ENCODE results near the gene PCGF3.
"Not testable (repeated sequence)": the region's sequence is repeated elsewhere in the genome, so short reads cannot be mapped to it uniquely, and the experiment has no call there.

PCGF3 gene

GRCh38 chr4:666822-667544 is 38.6 kb upstream of the PCGF3 start:
- Histone ChIP-seq H3K9me2 (replicated peaks; ENCODE audit: low read depth, low read length) (no peaks in the 10 kb centered on the region), H3K4me1 (ENCODE audit: insufficient read depth, low read length, poor library complexity, severe bottlenecking) (peaks cover 14% of the 10 kb centered on the region), H4K20me1 (ENCODE audit: insufficient read depth, low read length, poor library complexity, severe bottlenecking) (no peaks in the 10 kb centered on the region), H3K4me2 (ENCODE audit: low read depth, low read length, poor library complexity, severe bottlenecking) (no peak overlapping the region), H3K36me3 (ENCODE audit: insufficient read depth, low read length) (peaks cover 5% of the 10 kb centered on the region; the same call in 1 of the 2 replicates), H3K79me2 (ENCODE audit: insufficient read depth, low read length) (peaks cover 13% of the 10 kb centered on the region; the same call in 1 of the 2 replicates), H3F3A (ENCODE audit: low read depth) (no peaks in the 10 kb centered on the region), H3K9me3 (ENCODE audit: insufficient read depth, low read depth, low read length) (no peaks in the 10 kb centered on the region), H3K4me3 (ENCODE audit: low read length, poor library complexity, severe bottlenecking) (no peak overlapping the region), H2AFZ (ENCODE audit: low read length) (no peak overlapping the region), H3K9ac (ENCODE audit: low read depth, low read length, poor library complexity, severe bottlenecking) (no peak overlapping the region), H3K27me3 (ENCODE audit: insufficient read depth, low read length, poor library complexity, severe bottlenecking) (no peaks in the 10 kb centered on the region)
- no peak for TF ChIP-seq EZH2phosphoT487 (IDR thresholded peaks at IDR 0.05; ENCODE audit: borderline replicate concordance)
- TF ChIP-seq, protein P1, sequence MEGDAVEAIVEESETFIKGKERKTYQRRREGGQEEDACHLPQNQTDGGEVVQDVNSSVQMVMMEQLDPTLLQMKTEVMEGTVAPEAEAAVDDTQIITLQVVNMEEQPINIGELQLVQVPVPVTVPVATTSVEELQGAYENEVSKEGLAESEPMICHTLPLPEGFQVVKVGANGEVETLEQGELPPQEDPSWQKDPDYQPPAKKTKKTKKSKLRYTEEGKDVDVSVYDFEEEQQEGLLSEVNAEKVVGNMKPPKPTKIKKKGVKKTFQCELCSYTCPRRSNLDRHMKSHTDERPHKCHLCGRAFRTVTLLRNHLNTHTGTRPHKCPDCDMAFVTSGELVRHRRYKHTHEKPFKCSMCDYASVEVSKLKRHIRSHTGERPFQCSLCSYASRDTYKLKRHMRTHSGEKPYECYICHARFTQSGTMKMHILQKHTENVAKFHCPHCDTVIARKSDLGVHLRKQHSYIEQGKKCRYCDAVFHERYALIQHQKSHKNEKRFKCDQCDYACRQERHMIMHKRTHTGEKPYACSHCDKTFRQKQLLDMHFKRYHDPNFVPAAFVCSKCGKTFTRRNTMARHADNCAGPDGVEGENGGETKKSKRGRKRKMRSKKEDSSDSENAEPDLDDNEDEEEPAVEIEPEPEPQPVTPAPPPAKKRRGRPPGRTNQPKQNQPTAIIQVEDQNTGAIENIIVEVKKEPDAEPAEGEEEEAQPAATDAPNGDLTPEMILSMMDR (conservative IDR thresholded peaks at IDR 0.05; ENCODE audit: low read length): no peak

GRCh38 chr4:667545-667925 is 38.1 kb upstream of the PCGF3 start:
- Histone ChIP-seq H3K4me2 (ENCODE audit: low read depth, low read length, poor library complexity, severe bottlenecking) (no peak overlapping the region), H3K9me2 (replicated peaks; ENCODE audit: low read depth, low read length) (no peaks in the 10 kb centered on the region), H3K79me2 (ENCODE audit: insufficient read depth, low read length) (peaks cover 18% of the 10 kb centered on the region; the same call in 1 of the 2 replicates), H3K9me3 (ENCODE audit: insufficient read depth, low read depth, low read length) (no peaks in the 10 kb centered on the region), H3K27me3 (ENCODE audit: insufficient read depth, low read length, poor library complexity, severe bottlenecking) (no peaks in the 10 kb centered on the region), H3K36me3 (ENCODE audit: insufficient read depth, low read length) (peaks cover 8% of the 10 kb centered on the region; the same call in 1 of the 2 replicates), H3K4me1 (ENCODE audit: insufficient read depth, low read length, poor library complexity, severe bottlenecking) (peaks cover 14% of the 10 kb centered on the region), H3K9ac (ENCODE audit: low read depth, low read length, poor library complexity, severe bottlenecking) (no peak overlapping the region), H4K20me1 (ENCODE audit: insufficient read depth, low read length, poor library complexity, severe bottlenecking) (no peaks in the 10 kb centered on the region), H3F3A (ENCODE audit: low read depth) (no peaks in the 10 kb centered on the region), H2AFZ (ENCODE audit: low read length) (no peak overlapping the region), H3K4me3 (ENCODE audit: low read length, poor library complexity, severe bottlenecking) (no peak overlapping the region)
- TF ChIP-seq EZH2phosphoT487 (IDR thresholded peaks at IDR 0.05; ENCODE audit: borderline replicate concordance): no peak
- TF ChIP-seq, protein P1 (conservative IDR thresholded peaks at IDR 0.05; ENCODE audit: low read length): no peak

GRCh38 chr4:668219-668618 is 37.4 kb upstream of the PCGF3 start:
- Histone ChIP-seq H3K79me2 (ENCODE audit: insufficient read depth, low read length) (peaks cover 25% of the 10 kb centered on the region), H3K4me1 (ENCODE audit: insufficient read depth, low read length, poor library complexity, severe bottlenecking) (peaks cover 13% of the 10 kb centered on the region)
- H3F3A ChIP-seq (ENCODE audit: low read depth); H3K36me3 ChIP-seq (ENCODE audit: insufficient read depth, low read length); H3K9me2 ChIP-seq (replicated peaks; ENCODE audit: low read depth, low read length); H3K27me3 ChIP-seq (ENCODE audit: insufficient read depth, low read length, poor library complexity, severe bottlenecking); H3K9me3 ChIP-seq (ENCODE audit: insufficient read depth, low read depth, low read length); H3K4me3 ChIP-seq (ENCODE audit: low read length, poor library complexity, severe bottlenecking); H3K4me2 ChIP-seq (ENCODE audit: low read depth, low read length, poor library complexity, severe bottlenecking); H2AFZ ChIP-seq (ENCODE audit: low read length); H4K20me1 ChIP-seq (ENCODE audit: insufficient read depth, low read length, poor library complexity, severe bottlenecking); H3K9ac ChIP-seq (ENCODE audit: low read depth, low read length, poor library complexity, severe bottlenecking): not testable (repeated sequence)

- not testable (repeated sequence) for H4K20me1 ChIP-seq (ENCODE audit: insufficient read depth, low read length, poor library complexity, severe bottlenecking); H3K4me2 ChIP-seq (ENCODE audit: low read depth, low read length, poor library complexity, severe bottlenecking); H3K27me3 ChIP-seq (ENCODE audit: insufficient read depth, low read length, poor library complexity, severe bottlenecking); H3K36me3 ChIP-seq (ENCODE audit: insufficient read depth, low read length); H2AFZ ChIP-seq (ENCODE audit: low read length); H3K9me3 ChIP-seq (ENCODE audit: insufficient read depth, low read depth, low read length); H3K9me2 ChIP-seq (replicated peaks; ENCODE audit: low read depth, low read length); H3K9ac ChIP-seq (ENCODE audit: low read depth, low read length, poor library complexity, severe bottlenecking); H3K4me1 ChIP-seq (ENCODE audit: insufficient read depth, low read length, poor library complexity, severe bottlenecking); H3F3A ChIP-seq (ENCODE audit: low read depth); H3K4me3 ChIP-seq (ENCODE audit: low read length, poor library complexity, severe bottlenecking)
- peaks cover 23% of the 10 kb centered on the region for H3K79me2 ChIP-seq (ENCODE audit: insufficient read depth, low read length)
Observed at GRCh38 chr4:669806-670559, 35.6 kb upstream of the PCGF3 start.

Data from Loucy (cell line).